GM23338 (cell line): ENCODE data around the gene PXDN. TPM values are rescaled to one million over a fixed set of nuclear protein-coding genes. Genes with fewer than 3 reads are reported as not detected.

ENCODE experiments used
- ATAC-seq: fragments of 200-7000 bp; cut with Tn5 transposase; 3 replicates; pipeline ENCODE4 v1.9.1; 2020
- DNase-seq: peaks from one replicate; pipeline ENCODE4 v3.0.0-alpha.2; 2015; ENCODE audit warnings: low spot score
- H2AFZ ChIP-seq: fragments of 200-600 bp; sonication (generic); 2 replicates; pipeline ENCODE4 v1.8.0; 2016; ENCODE audit warnings: antibody characterized with exemption, mild to moderate bottlenecking, moderate library complexity
- H3F3A ChIP-seq: fragments of 200-600 bp; sonication (generic); replicated peaks from 2 replicates; pipeline ENCODE4 v1.8.0; 2017; ENCODE audit warnings: antibody characterized with exemption, mixed run types, low read depth
- H3K27ac ChIP-seq: fragments of 200-600 bp; sonication (generic); 2 replicates; pipeline ENCODE4 v1.6.1; 2016; ENCODE audit warnings: low read depth
- H3K27me3 ChIP-seq: fragments of 200-600 bp; sonication (generic); 2 replicates; pipeline ENCODE4 v1.8.0; 2016; ENCODE audit warnings: mild to moderate bottlenecking, mixed run types, moderate library complexity; ENCODE audit not compliant: insufficient read depth
- H3K36me3 ChIP-seq: fragments of 200-600 bp; sonication (generic); 2 replicates; pipeline ENCODE4 v1.8.0; 2016; ENCODE audit warnings: mild to moderate bottlenecking; ENCODE audit not compliant: insufficient read depth
- H3K4me1 ChIP-seq: fragments of 200-600 bp; sonication (generic); 2 replicates; pipeline ENCODE4 v1.8.0; 2016; ENCODE audit warnings: mild to moderate bottlenecking, moderate library complexity; ENCODE audit not compliant: insufficient read depth
- H3K4me2 ChIP-seq: fragments of 200-600 bp; sonication (generic); 2 replicates; pipeline ENCODE4 v1.7.1; 2017; ENCODE audit warnings: mixed run types
- H3K4me3 ChIP-seq: fragments of 200-600 bp; sonication (generic); 2 replicates; pipeline ENCODE4 v1.6.1; 2016; ENCODE audit warnings: mixed run types
- H3K79me2 ChIP-seq: fragments of 200-600 bp; sonication (generic); replicated peaks from 2 replicates; pipeline ENCODE4 v1.8.0; 2017; ENCODE audit warnings: mild to moderate bottlenecking; ENCODE audit not compliant: insufficient read depth
- H3K9me2 ChIP-seq: fragments of 200-600 bp; sonication (generic); 2 replicates; pipeline ENCODE4 v1.8.0; 2017; ENCODE audit not compliant: insufficient read depth
- H4K20me1 ChIP-seq: fragments of 200-600 bp; sonication (generic); replicated peaks from 2 replicates; pipeline ENCODE4 v1.8.0; 2017; ENCODE audit warnings: mild to moderate bottlenecking; ENCODE audit not compliant: insufficient read depth
- H3K27ac Mint-ChIP-seq: 2 replicates; pipeline ENCODE4 v1.8.0; 2020; ENCODE audit warnings: inconsistent platforms, mild to moderate bottlenecking, moderate library complexity, mixed read lengths
- H3K27me3 Mint-ChIP-seq: 3 replicates; pipeline ENCODE4 v1.8.0; 2022; ENCODE audit warnings: low read depth, mild to moderate bottlenecking, moderate library complexity, mixed read lengths, inconsistent platforms; ENCODE audit not compliant: insufficient read depth, poor library complexity
- H3K36me3 Mint-ChIP-seq: 3 replicates; pipeline ENCODE4 v1.8.0; 2021; ENCODE audit warnings: low read depth, mild to moderate bottlenecking, inconsistent platforms, moderate library complexity, mixed read lengths
- H3K4me1 Mint-ChIP-seq: 3 replicates; pipeline ENCODE4 v1.8.0; 2020; ENCODE audit warnings: mild to moderate bottlenecking, inconsistent platforms, mixed read lengths
- H3K4me3 Mint-ChIP-seq: 3 replicates; pipeline ENCODE4 v1.8.0; 2021; ENCODE audit warnings: moderate library complexity, mild to moderate bottlenecking, inconsistent platforms, mixed read lengths
- H3K9me3 Mint-ChIP-seq: 3 replicates; pipeline ENCODE4 v1.8.0; 2020; ENCODE audit warnings: moderate library complexity, mild to moderate bottlenecking, inconsistent platforms, mixed read lengths
- CREB1 ChIP-seq: fragments of 250-450 bp; sonication (Bioruptor Pico); IDR thresholded peaks from 2 replicates; pipeline ENCODE4 v1.5.0; 2020; ENCODE audit warnings: low read depth, mild to moderate bottlenecking, moderate library complexity
- CTCF ChIP-seq, 2 experiments: fragments of 200-600 bp in 1 of 2; sonication (generic) in 1 of 2; conservative IDR thresholded peaks; 2 replicates each; pipeline versions ENCODE4 v1.5.1 to v1.6.1; 2016 to 2017; ENCODE audit warnings: antibody characterized with exemption in 2 of 2, low read depth in 2 of 2, mild to moderate bottlenecking in 2 of 2, moderate library complexity in 1 of 2
- ETS1 ChIP-seq: IDR thresholded peaks from 2 replicates; pipeline ENCODE4 v1.6.1; 2016; ENCODE audit warnings: antibody characterized with exemption
- EZH2 ChIP-seq: fragments of 200-600 bp; sonication (generic); IDR thresholded peaks from one replicate; pipeline ENCODE4 v1.8.0; 2017; ENCODE audit warnings: antibody characterized with exemption, mild to moderate bottlenecking, low read depth; ENCODE audit not compliant: unreplicated experiment
- EZH2phosphoT487 ChIP-seq: fragments of 200-600 bp; sonication (generic); IDR thresholded peaks from one replicate; pipeline ENCODE4 v1.8.1; 2018; ENCODE audit warnings: antibody characterized with exemption; ENCODE audit not compliant: unreplicated experiment
- NANOG ChIP-seq: IDR thresholded peaks from 2 replicates; pipeline ENCODE4 v1.6.1; 2016; ENCODE audit warnings: antibody characterized with exemption, borderline replicate concordance
- POLR2AphosphoS5 ChIP-seq: IDR thresholded peaks from 2 replicates; pipeline ENCODE4 v1.6.1; 2016; ENCODE audit warnings: antibody characterized with exemption, low read depth
- REST ChIP-seq: IDR thresholded peaks from one replicate; pipeline ENCODE4 v1.6.1; 2018; ENCODE audit warnings: antibody characterized with exemption; ENCODE audit not compliant: unreplicated experiment
- STAT1 ChIP-seq: IDR thresholded peaks from one replicate; pipeline ENCODE4 v1.6.1; 2016; ENCODE audit warnings: antibody characterized with exemption; ENCODE audit not compliant: unreplicated experiment
- ZNF114 ChIP-seq: fragments of 250-450 bp; sonication (Bioruptor Pico); IDR thresholded peaks from 2 replicates; pipeline ENCODE4 v1.5.0; 2020; ENCODE audit warnings: mild to moderate bottlenecking, moderate library complexity
- ZNF462 ChIP-seq: fragments of 250-450 bp; sonication (Bioruptor Pico); IDR thresholded peaks from 2 replicates; pipeline ENCODE4 v1.5.0; 2020; ENCODE audit warnings: mild to moderate bottlenecking, moderate library complexity
- polyA plus RNA-seq: library from polyadenylated mRNA; unstranded; fragments of >200 nt; fragmentation: Nextera tagmentation; extraction: Ambion mirVana; gene quantifications from 2 replicates; pipeline ENCODE4 v1.2.1, GENCODE V29; 2016
- total RNA-seq: library from RNA; depleted of rRNA; stranded (reverse); fragments of >200 nt; shearing (Covaris generic); gene quantifications from 2 replicates; pipeline ENCODE4 v1.2.3, GENCODE V29; 2014

Gene PXDN
- total and polyA plus RNA-seq, 2 experiments from 2014 or later: 42.2 to 225 TPM

- Mint-ChIP-seq H3K4me1 (peaks cover 35% of the 10 kb centered on the region), H3K36me3 (no peaks in the 10 kb centered on the region), H3K27ac (no peak overlapping the region), H3K27me3 (peaks cover 5% of the 10 kb centered on the region), H3K4me3 (no peak overlapping the region), H3K9me3 (no peaks in the 10 kb centered on the region)
- Histone ChIP-seq H3K4me1 (peaks cover 10% of the 10 kb centered on the region), H3K27me3 (no peaks in the 10 kb centered on the region), H2AFZ (peak overlapping the region; percentile 76; the same call in 1 of the 2 replicates), H3K4me3 (no peak overlapping the region), H3K79me2 (no peaks in the 10 kb centered on the region), H3K9me2 (no peaks in the 10 kb centered on the region), H4K20me1 (no peaks in the 10 kb centered on the region), H3F3A (no peaks in the 10 kb centered on the region), H3K27ac (no peak overlapping the region), H3K36me3 (no peaks in the 10 kb centered on the region), H3K4me2 (peak overlapping the region; percentile 43; the same call in 1 of the 2 replicates)
- ATAC-seq: no peak
- DNase-seq: no peak
- TF ChIP-seq EZH2phosphoT487: no peak
- TF ChIP-seq NANOG: no peak
- no peak for TF ChIP-seq STAT1
- no peak for TF ChIP-seq EZH2
- no peak for TF ChIP-seq CTCF (conservative IDR thresholded peaks at IDR 0.05; ENCODE audit: low read depth in 2 of 2)
- no peak for TF ChIP-seq ZNF462
- no peak for TF ChIP-seq REST
- no peak for TF ChIP-seq CREB1
- TF ChIP-seq ZNF114 (CRISPR knock-in tag): no peak
- TF ChIP-seq ETS1: no peak
- TF ChIP-seq POLR2AphosphoS5: no peak
Observed at GRCh38 chr2:1771626-1772280, 27.4 kb upstream of the PXDN start.
